Loucy (cell line): ENCODE data around the gene PUM2.

Source experiments
- H2AFZ ChIP-seq: fragments of 200-600 bp; sonication (generic); 2 replicates; pipeline ENCODE4 v1.6.0; 2016; ENCODE audit warnings: antibody characterized with exemption, mild to moderate bottlenecking, low read length, moderate library complexity
- H3F3A ChIP-seq: fragments of 200-600 bp; 2 replicates; pipeline ENCODE4 v1.6.0; 2016; ENCODE audit warnings: antibody characterized with exemption, low read depth, mild to moderate bottlenecking
- H3K27me3 ChIP-seq: fragments of 200-600 bp; sonication (generic); 2 replicates; pipeline ENCODE4 v1.6.1; 2014; ENCODE audit warnings: low read length, mild to moderate bottlenecking; ENCODE audit not compliant: insufficient read depth, poor library complexity, severe bottlenecking
- H3K36me3 ChIP-seq: fragments of 200-600 bp; sonication (generic); 2 replicates; pipeline ENCODE4 v1.6.1; 2016; ENCODE audit warnings: low read length; ENCODE audit not compliant: insufficient read depth
- H3K4me1 ChIP-seq: fragments of 200-600 bp; sonication (generic); 2 replicates; pipeline ENCODE4 v1.5.1; 2014; ENCODE audit warnings: low read length, mild to moderate bottlenecking; ENCODE audit not compliant: insufficient read depth, poor library complexity, severe bottlenecking
- H3K4me2 ChIP-seq: fragments of 200-600 bp; sonication (generic); 2 replicates; pipeline ENCODE4 v1.6.0; 2014; ENCODE audit warnings: antibody characterized with exemption, low read length, low read depth, mild to moderate bottlenecking; ENCODE audit not compliant: poor library complexity, severe bottlenecking
- H3K4me3 ChIP-seq: fragments of 200-600 bp; sonication (generic); 2 replicates; pipeline ENCODE4 v1.5.1; 2014; ENCODE audit warnings: low read length, mild to moderate bottlenecking, mixed read lengths; ENCODE audit not compliant: poor library complexity, severe bottlenecking
- H3K79me2 ChIP-seq: fragments of 200-600 bp; sonication (generic); 2 replicates; pipeline ENCODE4 v1.6.1; 2014; ENCODE audit warnings: low read length; ENCODE audit not compliant: insufficient read depth
- H3K9ac ChIP-seq: fragments of 200-600 bp; sonication (generic); 2 replicates; pipeline ENCODE4 v1.6.0; 2014; ENCODE audit warnings: mild to moderate bottlenecking, low read depth, low read length, moderate library complexity; ENCODE audit not compliant: poor library complexity, severe bottlenecking
- H3K9me2 ChIP-seq: fragments of 200-600 bp; sonication (generic); replicated peaks from 2 replicates; pipeline ENCODE4 v1.6.1; 2016; ENCODE audit warnings: low read depth, low read length, mixed read lengths
- H3K9me3 ChIP-seq: fragments of 200-600 bp; sonication (generic); 2 replicates; pipeline ENCODE4 v1.6.1; 2014; ENCODE audit warnings: mild to moderate bottlenecking, antibody characterized with exemption, low read length, low read depth; ENCODE audit not compliant: insufficient read depth
- H4K20me1 ChIP-seq: fragments of 200-600 bp; sonication (generic); 2 replicates; pipeline ENCODE4 v1.6.0; 2014; ENCODE audit warnings: antibody characterized with exemption, low read length, mild to moderate bottlenecking; ENCODE audit not compliant: insufficient read depth, poor library complexity, severe bottlenecking
- EZH2phosphoT487 ChIP-seq: fragments of 200-600 bp; IDR thresholded peaks from 2 replicates; pipeline ENCODE4 v1.6.1; 2018; ENCODE audit warnings: antibody characterized with exemption, mild to moderate bottlenecking, moderate library complexity, borderline replicate concordance
- TF ChIP-seq, protein P1 (sequence below): fragments of 200-600 bp; sonication (generic); conservative IDR thresholded peaks from 2 replicates; pipeline ENCODE4 v1.5.1; 2014; ENCODE audit warnings: mild to moderate bottlenecking, antibody characterized with exemption, low read length

PUM2 gene

DNA sequence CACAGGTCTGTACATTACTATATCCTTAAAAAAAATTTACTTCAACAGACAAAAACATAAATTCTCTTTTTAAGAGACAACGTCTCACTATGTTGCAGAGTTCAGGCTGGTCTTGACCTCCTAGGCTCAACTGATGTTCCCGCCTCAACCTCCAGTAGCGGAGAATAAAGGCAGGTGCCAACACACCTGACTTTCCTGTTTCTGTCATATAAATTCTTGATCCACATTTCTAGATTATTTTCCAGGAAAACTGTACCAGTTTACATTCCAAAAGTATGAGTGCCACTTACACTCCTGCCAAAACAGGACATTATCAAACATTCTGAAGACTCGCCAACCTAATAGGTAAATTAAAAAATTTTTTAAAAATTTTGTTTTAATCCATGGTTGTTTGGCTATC lies 48.6 kb downstream of the PUM2 start:
- peaks cover 77% of the 10 kb centered on the region for H4K20me1 ChIP-seq
- H3K9me3 ChIP-seq = no peaks in the 10 kb centered on the region
- H3K9me2 ChIP-seq = no peaks in the 10 kb centered on the region
- H3K4me3 ChIP-seq = no peak overlapping the region
- no peaks in the 10 kb centered on the region for H3K4me1 ChIP-seq
- H3K9ac ChIP-seq = no peak overlapping the region
- no peak overlapping the region for H3K4me2 ChIP-seq
- no peaks in the 10 kb centered on the region for H3F3A ChIP-seq
- H2AFZ ChIP-seq = no peak overlapping the region
- no peak for TF ChIP-seq EZH2phosphoT487
- TF ChIP-seq, protein P1, sequence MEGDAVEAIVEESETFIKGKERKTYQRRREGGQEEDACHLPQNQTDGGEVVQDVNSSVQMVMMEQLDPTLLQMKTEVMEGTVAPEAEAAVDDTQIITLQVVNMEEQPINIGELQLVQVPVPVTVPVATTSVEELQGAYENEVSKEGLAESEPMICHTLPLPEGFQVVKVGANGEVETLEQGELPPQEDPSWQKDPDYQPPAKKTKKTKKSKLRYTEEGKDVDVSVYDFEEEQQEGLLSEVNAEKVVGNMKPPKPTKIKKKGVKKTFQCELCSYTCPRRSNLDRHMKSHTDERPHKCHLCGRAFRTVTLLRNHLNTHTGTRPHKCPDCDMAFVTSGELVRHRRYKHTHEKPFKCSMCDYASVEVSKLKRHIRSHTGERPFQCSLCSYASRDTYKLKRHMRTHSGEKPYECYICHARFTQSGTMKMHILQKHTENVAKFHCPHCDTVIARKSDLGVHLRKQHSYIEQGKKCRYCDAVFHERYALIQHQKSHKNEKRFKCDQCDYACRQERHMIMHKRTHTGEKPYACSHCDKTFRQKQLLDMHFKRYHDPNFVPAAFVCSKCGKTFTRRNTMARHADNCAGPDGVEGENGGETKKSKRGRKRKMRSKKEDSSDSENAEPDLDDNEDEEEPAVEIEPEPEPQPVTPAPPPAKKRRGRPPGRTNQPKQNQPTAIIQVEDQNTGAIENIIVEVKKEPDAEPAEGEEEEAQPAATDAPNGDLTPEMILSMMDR = no peak
- H3K27me3 ChIP-seq = no peaks in the 10 kb centered on the region
- peaks cover 79% of the 10 kb centered on the region for H3K79me2 ChIP-seq
- peaks cover 96% of the 10 kb centered on the region for H3K36me3 ChIP-seq

DNA sequence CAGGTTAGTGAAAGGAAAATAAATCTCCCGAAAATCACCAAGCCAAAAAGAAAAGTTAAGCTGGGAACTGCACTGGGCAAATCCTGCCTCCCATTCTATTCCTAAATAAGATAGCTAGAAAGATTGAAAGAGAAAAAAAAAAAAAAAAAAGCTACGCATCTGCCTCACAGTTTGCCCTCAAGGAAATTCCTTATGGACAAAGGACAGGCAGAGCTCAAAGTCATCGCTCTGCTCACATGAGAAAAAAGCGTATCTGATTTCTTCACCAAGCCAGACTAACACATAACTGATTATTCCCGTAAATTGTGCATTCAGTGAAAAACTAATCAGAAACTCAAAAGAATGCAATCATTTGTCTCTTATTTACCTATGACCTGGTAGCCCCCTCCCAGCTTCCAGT lies 50.0 kb downstream of the PUM2 start:
- Histone ChIP-seq H3K4me2 (no peak overlapping the region), H3K4me1 (no peaks in the 10 kb centered on the region), H3K9ac (no peak overlapping the region), H3K36me3 (peaks cover 94% of the 10 kb centered on the region), H3F3A (no peaks in the 10 kb centered on the region), H3K4me3 (no peak overlapping the region), H3K9me3 (no peaks in the 10 kb centered on the region), H3K9me2 (no peaks in the 10 kb centered on the region), H3K27me3 (no peaks in the 10 kb centered on the region), H4K20me1 (peaks cover 77% of the 10 kb centered on the region), H3K79me2 (peaks cover 71% of the 10 kb centered on the region), H2AFZ (no peak overlapping the region)
- TF ChIP-seq, protein P1 = no peak
- no peak for TF ChIP-seq EZH2phosphoT487

DNA sequence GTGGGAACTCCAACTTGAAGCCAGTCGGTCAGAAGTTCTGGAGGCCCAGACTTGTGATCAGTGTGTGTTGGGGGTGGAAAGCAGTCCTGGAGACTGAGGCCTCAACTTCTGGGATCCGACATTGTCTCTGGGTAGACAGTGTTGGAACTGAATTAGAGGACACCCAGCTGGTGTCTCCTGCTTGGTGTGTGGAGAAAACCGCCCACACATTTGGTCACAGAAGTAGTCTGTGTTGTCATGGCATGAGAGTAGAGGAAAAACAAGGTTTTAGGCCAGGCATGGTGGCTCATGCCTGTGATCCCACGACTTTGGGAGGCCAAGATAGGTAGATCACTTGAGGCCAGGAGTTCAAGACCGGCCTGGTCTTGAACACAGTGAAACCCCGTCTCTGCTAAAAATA lies 51.5 kb downstream of the PUM2 start:
- H3K36me3 ChIP-seq = peaks cover 90% of the 10 kb centered on the region

More for the DNA sequence above, 51.5 kb downstream of the PUM2 start:
- Histone ChIP-seq H3K4me2 (no peak overlapping the region), H3K4me1 (no peaks in the 10 kb centered on the region), H3K9me3 (no peaks in the 10 kb centered on the region), H2AFZ (no peak overlapping the region), H3K27me3 (no peaks in the 10 kb centered on the region), H3K79me2 (peaks cover 64% of the 10 kb centered on the region), H3K4me3 (no peak overlapping the region), H3K9me2 (no peaks in the 10 kb centered on the region), H3F3A (no peaks in the 10 kb centered on the region), H3K9ac (no peak overlapping the region), H4K20me1 (peaks cover 70% of the 10 kb centered on the region)
- TF ChIP-seq, protein P1 = no peak
